ENCODE data around the gene CSMD2.

DNA sequence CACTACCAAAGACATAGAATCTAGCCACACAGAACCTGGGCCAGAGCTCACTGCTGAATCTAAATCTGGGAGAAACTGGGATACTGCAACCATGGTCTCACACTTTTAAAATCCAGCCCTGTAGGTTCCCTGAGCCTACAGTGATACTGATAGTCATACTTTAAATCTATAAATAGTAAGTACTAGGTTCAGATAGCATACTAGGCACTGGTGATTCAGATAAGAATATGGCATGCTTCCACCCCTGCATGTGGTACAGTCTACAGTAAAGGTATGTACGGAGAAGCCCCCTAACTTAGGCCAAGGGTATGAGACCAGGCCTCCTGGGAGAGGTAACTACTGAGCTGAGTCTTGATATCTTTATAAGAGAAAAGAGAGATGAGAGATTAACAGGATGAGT is 494.5 kb downstream of the CSMD2 start:
- no peak for TF ChIP-seq SIN3A (IDR thresholded peaks at IDR 0.05; ENCODE audit: low read depth)
- TF ChIP-seq EZH2 (IDR thresholded peaks at IDR 0.05): no peak
- TF ChIP-seq, protein P1, sequence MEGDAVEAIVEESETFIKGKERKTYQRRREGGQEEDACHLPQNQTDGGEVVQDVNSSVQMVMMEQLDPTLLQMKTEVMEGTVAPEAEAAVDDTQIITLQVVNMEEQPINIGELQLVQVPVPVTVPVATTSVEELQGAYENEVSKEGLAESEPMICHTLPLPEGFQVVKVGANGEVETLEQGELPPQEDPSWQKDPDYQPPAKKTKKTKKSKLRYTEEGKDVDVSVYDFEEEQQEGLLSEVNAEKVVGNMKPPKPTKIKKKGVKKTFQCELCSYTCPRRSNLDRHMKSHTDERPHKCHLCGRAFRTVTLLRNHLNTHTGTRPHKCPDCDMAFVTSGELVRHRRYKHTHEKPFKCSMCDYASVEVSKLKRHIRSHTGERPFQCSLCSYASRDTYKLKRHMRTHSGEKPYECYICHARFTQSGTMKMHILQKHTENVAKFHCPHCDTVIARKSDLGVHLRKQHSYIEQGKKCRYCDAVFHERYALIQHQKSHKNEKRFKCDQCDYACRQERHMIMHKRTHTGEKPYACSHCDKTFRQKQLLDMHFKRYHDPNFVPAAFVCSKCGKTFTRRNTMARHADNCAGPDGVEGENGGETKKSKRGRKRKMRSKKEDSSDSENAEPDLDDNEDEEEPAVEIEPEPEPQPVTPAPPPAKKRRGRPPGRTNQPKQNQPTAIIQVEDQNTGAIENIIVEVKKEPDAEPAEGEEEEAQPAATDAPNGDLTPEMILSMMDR (IDR thresholded peaks at IDR 0.05 in 2 of 3, conservative IDR thresholded peaks at IDR 0.05 in 1 of 3; ENCODE audit: borderline replicate concordance in 1 of 3, insufficient read depth in 1 of 3, low read depth in 2 of 3, low read length in 2 of 3): no peak
- TF ChIP-seq YY1 (IDR thresholded peaks at IDR 0.05; ENCODE audit: extremely low read depth, insufficient replicate concordance, low read depth, low read length): no peak
- TF ChIP-seq ZNF274 (IDR thresholded peaks at IDR 0.05; ENCODE audit: low read depth, low read length): no peak
- no peak for TF ChIP-seq ZFX (IDR thresholded peaks at IDR 0.05)
- TF ChIP-seq CBX3 (IDR thresholded peaks at IDR 0.05; ENCODE audit: low read depth): no peak
- no peak for TF ChIP-seq POLR2AphosphoS5 (IDR thresholded peaks at IDR 0.05; ENCODE audit: low read depth, low read length)
- no peak for TF ChIP-seq POLR2A (IDR thresholded peaks at IDR 0.05; ENCODE audit: borderline replicate concordance, extremely low read depth, insufficient read depth, insufficient read length)
